ENCODE measurements around the gene SIPA1L3. TPM values are rescaled to one million over a fixed set of nuclear protein-coding genes. Genes with fewer than 3 reads are reported as not detected.

The SIPA1L3 gene
- total RNA-seq, 4 donors from 2014 or later: 4.1 to 18.7 (median 6.1) TPM

GRCh38 chr19:38231918-38232317 is 324.9 kb downstream of the SIPA1L3 start:
- H3K4me3 ChIP-seq: no peak overlapping the region
- H3K27me3 ChIP-seq: peaks cover 25 to 33% (median 30%) of the 10 kb centered on the region in 3 donors
- no peaks in the 10 kb centered on the region for H3K9me3 ChIP-seq
- H3K4me1 ChIP-seq: peaks cover 0 to 15% of the 10 kb centered on the region in 2 donors
- no peak for TF ChIP-seq CTCF (IDR thresholded peaks at IDR 0.05 in 4 of 5, conservative IDR thresholded peaks at IDR 0.05 in 1 of 5)
- no peak for TF ChIP-seq POLR2A (IDR thresholded peaks at IDR 0.05)
- intact Hi-C loops (cut with DNase I; ENCODE audit: low total_unique reads) (no loop called here), in situ Hi-C loops (cut with MboI; ENCODE audit: low sequenced_read_pairs in 4 of 4) (loop anchor here in 1 of 4 donors (25.0 kb wide), 1 partner anchor 345 kb away; no protein-coding TSS in a partner anchor)
- ATAC-seq (no peak), DNase-seq (no peak)
- H3K27ac ChIP-seq: no peak overlapping the region
- H3K36me3 ChIP-seq: no peaks in the 10 kb centered on the region

DNA sequence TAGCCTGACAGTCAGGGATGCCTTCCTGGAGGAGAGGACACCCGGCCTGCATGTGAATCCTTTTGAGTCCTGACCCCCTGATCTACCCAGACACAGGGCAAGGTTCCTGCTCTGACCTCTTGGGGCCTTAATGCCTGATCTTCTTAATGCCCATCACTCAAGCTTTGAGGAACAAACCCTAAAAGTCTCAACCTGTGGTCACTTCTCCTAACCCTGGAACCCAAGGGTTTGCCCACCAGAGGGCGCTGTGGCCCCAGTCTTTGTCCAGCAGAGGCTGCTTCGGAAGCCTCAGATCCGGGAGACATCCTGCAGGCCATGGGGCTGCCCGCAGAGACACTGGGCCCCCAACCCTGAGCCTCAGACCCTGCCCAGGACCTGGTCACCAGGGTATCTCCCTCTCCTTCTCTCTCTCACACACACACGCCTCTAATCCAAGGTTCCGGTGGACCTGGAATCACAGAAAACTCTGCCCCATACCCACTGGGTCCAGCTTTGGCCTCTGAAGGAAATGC is 326.8 kb downstream of the SIPA1L3 start:
- Histone ChIP-seq H3K27ac (no peak overlapping the region), H3K9me3 (no peaks in the 10 kb centered on the region), H3K36me3 (no peaks in the 10 kb centered on the region), H3K4me3 (no peak overlapping the region), H3K4me1 (peaks cover 0 to 5% of the 10 kb centered on the region in 2 donors), H3K27me3 (peaks cover 12 to 17% (median 16%) of the 10 kb centered on the region in 3 donors)
- ATAC-seq: peak in 1 of 2 donors; percentile 81
- peak; percentile 29 to 41 for DNase-seq
- TF ChIP-seq POLR2A (IDR thresholded peaks at IDR 0.05): no peak
- peak; percentile 21 to 78 (median 74) for TF ChIP-seq CTCF (IDR thresholded peaks at IDR 0.05 in 4 of 5, conservative IDR thresholded peaks at IDR 0.05 in 1 of 5)
- in situ Hi-C loops (cut with MboI; ENCODE audit: low sequenced_read_pairs in 4 of 4): loop anchor here in 1 of 4 donors (25.0 kb wide), 1 partner anchor 346 kb away; no protein-coding TSS in a partner anchor
- intact Hi-C loops (cut with DNase I; ENCODE audit: low total_unique reads): loop anchor here (2.0 kb wide), 1 partner anchor 101 kb away; the partner anchor contains the start of gene CATSPERG

GRCh38 chr19:38234615-38235014 is 327.6 kb downstream of the SIPA1L3 start:
- Histone ChIP-seq H3K4me3 (no peak overlapping the region), H3K9me3 (no peaks in the 10 kb centered on the region), H3K4me1 (no peaks in the 10 kb centered on the region), H3K27me3 (peaks cover 6 to 12% (median 9%) of the 10 kb centered on the region in 3 donors), H3K27ac (no peak overlapping the region), H3K36me3 (no peaks in the 10 kb centered on the region)
- in situ Hi-C loops (cut with MboI; ENCODE audit: low sequenced_read_pairs in 4 of 4): loop anchor here in 1 of 4 donors (25.0 kb wide), 1 partner anchor 347 kb away; no protein-coding TSS in a partner anchor
- DNase-seq (no peak), ATAC-seq (no peak)
- intact Hi-C loops (cut with DNase I; ENCODE audit: low total_unique reads): loop anchor here (2.0 kb wide), 1 partner anchor 100 kb away; the partner anchor contains the start of gene CATSPERG
- no peak for TF ChIP-seq POLR2A (IDR thresholded peaks at IDR 0.05)
- no peak for TF ChIP-seq CTCF (IDR thresholded peaks at IDR 0.05 in 4 of 5, conservative IDR thresholded peaks at IDR 0.05 in 1 of 5)

DNA sequence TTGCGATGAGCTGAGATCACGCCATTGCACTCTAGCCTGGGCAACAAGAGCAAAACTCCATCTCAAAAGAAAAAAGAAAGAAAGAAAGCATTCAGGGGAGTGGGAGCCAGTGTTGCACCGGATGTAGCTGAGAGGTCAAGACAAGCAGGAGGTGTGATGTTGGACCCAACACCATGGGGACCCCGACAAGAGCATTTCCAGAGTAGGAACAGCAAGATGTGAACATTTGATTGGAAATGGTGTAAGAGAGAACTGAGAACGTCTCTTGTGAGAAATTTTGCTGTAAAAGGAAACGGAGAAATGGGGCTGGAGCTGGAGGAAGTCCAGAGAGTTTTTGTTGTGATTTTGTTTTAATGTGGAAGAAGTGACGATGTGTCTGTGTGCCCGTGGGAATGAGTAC is 332.8 kb downstream of the SIPA1L3 start:
- DNase-seq (no peak), ATAC-seq (no peak)
- intact Hi-C loops (cut with DNase I; ENCODE audit: low total_unique reads): loop anchor here (10.0 kb wide), 1 partner anchor 335 kb away; the partner anchor contains the start of genes SIPA1L3 and WDR87
- Histone ChIP-seq H3K27ac (peak overlapping the region in 1 of 4 donors; percentile 46), H3K36me3 (no peaks in the 10 kb centered on the region), H3K4me1 (peaks cover 3% of the 10 kb centered on the region in 2 donors), H3K27me3 (peaks cover 0 to 4% (median 0%) of the 10 kb centered on the region in 3 donors), H3K9me3 (no peaks in the 10 kb centered on the region), H3K4me3 (no peak overlapping the region)
- in situ Hi-C loops (cut with MboI; ENCODE audit: low sequenced_read_pairs in 4 of 4): loop anchor here (5.0 to 25.0 kb wide), 2 partner anchors 92 to 353 kb away; no protein-coding TSS in a partner anchor
- TF ChIP-seq POLR2A (IDR thresholded peaks at IDR 0.05): no peak
- no peak for TF ChIP-seq CTCF (IDR thresholded peaks at IDR 0.05 in 4 of 5, conservative IDR thresholded peaks at IDR 0.05 in 1 of 5)
